Sigmoid colon (tissue), 4 donors: ENCODE data around the gene CASP3.

Source experiments
- CTCF ChIP-seq, 4 experiments: fragments of 450-650 bp in 3 of 4; fragments of 200-600 bp in 1 of 4; IDR thresholded peaks; one replicate each; pipeline ENCODE4 v1.5.1; 2016 to 2019; ENCODE audit warnings: antibody characterized with exemption in 4 of 4, mild to moderate bottlenecking in 3 of 4, moderate library complexity in 2 of 4
- EP300 ChIP-seq, 4 donors: sonication (generic); formaldehyde crosslinking; IDR thresholded peaks; one replicate each; pipeline ENCODE4 v1.6.1; 2017; ENCODE audit warnings: antibody characterized with exemption in 4 of 4
- POLR2A ChIP-seq, 2 donors: fragments of 450-650 bp; IDR thresholded peaks; one replicate each; pipeline ENCODE4 v1.6.1; 2016; ENCODE audit warnings: antibody characterized with exemption in 2 of 2, mild to moderate bottlenecking in 2 of 2, moderate library complexity in 2 of 2
- POLR2AphosphoS5 ChIP-seq, 4 donors: sonication (generic); formaldehyde crosslinking; IDR thresholded peaks; one replicate each; pipeline ENCODE4 v1.6.1; 2017; ENCODE audit warnings: antibody characterized with exemption in 4 of 4

GRCh38 chr4:184645904-184646610 is 3.2 kb downstream of the CASP3 start:
- TF ChIP-seq CTCF (IDR thresholded peaks at IDR 0.05) (no peak), EP300 (IDR thresholded peaks at IDR 0.05) (no peak), POLR2A (IDR thresholded peaks at IDR 0.05) (no peak), POLR2AphosphoS5 (IDR thresholded peaks at IDR 0.05) (no peak)
